Osteoblast (primary cell): Measurements from ENCODE around the gene CYP46A1. TPM values are rescaled to one million over a fixed set of nuclear protein-coding genes. Genes with fewer than 3 reads are reported as not detected.
A peak's percentile ranks its signal among the peaks of the same experiment; 100 is the strongest.

Source experiments
- DNase-seq: peaks from one replicate; pipeline ENCODE4 v3.0.0; 2011; ENCODE audit warnings: low spot score, mixed read lengths; ENCODE audit not compliant: insufficient read length; ENCODE audit errors: missing footprints
- H2AFZ ChIP-seq: 2 replicates; pipeline ENCODE4 v1.6.0; 2011; ENCODE audit warnings: mild to moderate bottlenecking, low read length
- H3K27ac ChIP-seq: 2 replicates; pipeline ENCODE4 v1.5.1; 2011; ENCODE audit warnings: mild to moderate bottlenecking, low read depth, low read length, moderate library complexity
- H3K27me3 ChIP-seq: 2 replicates; pipeline ENCODE4 v1.6.0; 2012; ENCODE audit warnings: mild to moderate bottlenecking, control low read depth, inconsistent platforms, low read length, moderate library complexity; ENCODE audit not compliant: insufficient read depth
- H3K36me3 ChIP-seq: 2 replicates; pipeline ENCODE4 v1.5.1; 2011; ENCODE audit warnings: mild to moderate bottlenecking, low read length, control low read depth, moderate library complexity; ENCODE audit not compliant: insufficient read depth
- H3K4me1 ChIP-seq: 2 replicates; pipeline ENCODE4 v1.5.1; 2011; ENCODE audit warnings: mild to moderate bottlenecking, low read length, control low read depth, moderate library complexity; ENCODE audit not compliant: insufficient read depth
- H3K4me2 ChIP-seq: 2 replicates; pipeline ENCODE4 v1.6.0; 2011; ENCODE audit warnings: mild to moderate bottlenecking, low read length; ENCODE audit not compliant: insufficient read depth
- H3K4me3 ChIP-seq: fragments of 200-600 bp; sonication (generic); 3 replicates; pipeline ENCODE4 v1.5.1; 2012; ENCODE audit warnings: mild to moderate bottlenecking, low read length, inconsistent platforms; ENCODE audit not compliant: insufficient read depth
- H3K79me2 ChIP-seq: 2 replicates; pipeline ENCODE4 v1.6.0; 2012; ENCODE audit warnings: mild to moderate bottlenecking, low read length, control low read depth, inconsistent platforms; ENCODE audit not compliant: insufficient read depth
- H3K9me3 ChIP-seq: 2 replicates; pipeline ENCODE4 v1.5.1; 2011; ENCODE audit warnings: low read depth, low read length, control low read depth
- H4K20me1 ChIP-seq: 2 replicates; pipeline ENCODE4 v1.6.0; 2012; ENCODE audit warnings: mild to moderate bottlenecking, low read length, control low read depth; ENCODE audit not compliant: insufficient read depth
- total RNA-seq: library from RNA; depleted of rRNA; stranded (reverse); fragments of >200 nt; gene quantifications from 2 replicates; pipeline ENCODE4 v1.2.3, GENCODE V29; 2012
- TF ChIP-seq, protein P1 (sequence below): IDR thresholded peaks from 2 replicates; pipeline ENCODE4 v1.5.1; 2011; ENCODE audit warnings: mild to moderate bottlenecking, low read depth, low read length, moderate library complexity; ENCODE audit errors: extremely low read depth

Gene CYP46A1
- total RNA-seq, 1 donor: 0.36 TPM

DNA sequence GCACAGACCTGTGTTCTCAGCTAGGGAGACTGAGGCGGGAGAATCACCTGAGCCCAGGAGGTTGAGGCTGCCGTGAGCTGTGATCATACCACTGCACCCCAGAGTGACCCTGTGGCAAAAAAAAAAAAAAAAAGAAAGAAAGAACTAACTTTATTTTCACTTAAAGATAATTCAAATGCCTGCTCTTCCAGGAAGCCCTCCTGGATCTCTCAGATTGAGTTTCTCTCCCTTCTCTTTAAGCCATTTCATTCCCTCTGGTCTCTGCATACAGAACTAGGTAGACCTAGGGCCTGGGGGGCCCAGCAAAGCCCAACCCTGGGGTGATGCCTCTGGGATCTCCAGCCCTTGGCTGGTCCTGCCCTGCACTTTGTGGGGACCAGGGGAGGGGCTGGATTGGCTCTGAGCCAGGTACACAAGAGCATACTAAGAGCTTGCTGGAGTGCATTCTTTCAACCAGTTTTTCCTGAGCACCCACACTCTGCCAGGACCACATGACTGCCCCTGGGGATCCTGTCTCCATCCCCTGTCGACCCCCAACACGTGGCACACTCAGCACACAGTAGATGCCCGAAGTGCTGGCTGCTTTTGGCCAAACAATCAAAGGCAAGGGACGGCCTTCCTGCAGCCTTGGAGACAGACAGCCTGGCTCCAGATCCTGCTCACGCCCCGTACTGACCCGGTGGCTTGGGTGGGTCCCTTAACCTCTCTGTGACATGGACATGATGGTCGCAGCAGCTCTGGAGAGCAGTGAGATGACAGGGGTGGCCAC lies 52.7 kb downstream of the CYP46A1 start:
- H3K79me2 ChIP-seq: no peaks in the 10 kb centered on the region
- H2AFZ ChIP-seq: peak overlapping the region; percentile 80
- no peaks in the 10 kb centered on the region for H3K36me3 ChIP-seq
- no peaks in the 10 kb centered on the region for H3K27me3 ChIP-seq
- H3K27ac ChIP-seq: no peak overlapping the region
- peaks cover 11% of the 10 kb centered on the region for H3K4me1 ChIP-seq
- H3K4me2 ChIP-seq: peak overlapping the region; percentile 86
- peaks cover 3% of the 10 kb centered on the region for H4K20me1 ChIP-seq
- peak; percentile 90 for DNase-seq
- H3K4me3 ChIP-seq: peak overlapping the region; percentile 76
- TF ChIP-seq, protein P1, sequence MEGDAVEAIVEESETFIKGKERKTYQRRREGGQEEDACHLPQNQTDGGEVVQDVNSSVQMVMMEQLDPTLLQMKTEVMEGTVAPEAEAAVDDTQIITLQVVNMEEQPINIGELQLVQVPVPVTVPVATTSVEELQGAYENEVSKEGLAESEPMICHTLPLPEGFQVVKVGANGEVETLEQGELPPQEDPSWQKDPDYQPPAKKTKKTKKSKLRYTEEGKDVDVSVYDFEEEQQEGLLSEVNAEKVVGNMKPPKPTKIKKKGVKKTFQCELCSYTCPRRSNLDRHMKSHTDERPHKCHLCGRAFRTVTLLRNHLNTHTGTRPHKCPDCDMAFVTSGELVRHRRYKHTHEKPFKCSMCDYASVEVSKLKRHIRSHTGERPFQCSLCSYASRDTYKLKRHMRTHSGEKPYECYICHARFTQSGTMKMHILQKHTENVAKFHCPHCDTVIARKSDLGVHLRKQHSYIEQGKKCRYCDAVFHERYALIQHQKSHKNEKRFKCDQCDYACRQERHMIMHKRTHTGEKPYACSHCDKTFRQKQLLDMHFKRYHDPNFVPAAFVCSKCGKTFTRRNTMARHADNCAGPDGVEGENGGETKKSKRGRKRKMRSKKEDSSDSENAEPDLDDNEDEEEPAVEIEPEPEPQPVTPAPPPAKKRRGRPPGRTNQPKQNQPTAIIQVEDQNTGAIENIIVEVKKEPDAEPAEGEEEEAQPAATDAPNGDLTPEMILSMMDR: no peak
- no peaks in the 10 kb centered on the region for H3K9me3 ChIP-seq

GRCh38 chr14:99737451-99737951 lies 53.4 kb downstream of the CYP46A1 start:
- DNase-seq: peak; percentile 98
- no peak overlapping the region for H3K27ac ChIP-seq
- TF ChIP-seq, protein P1: no peak

GRCh38 chr14:99737956-99738667 lies 54.0 kb downstream of the CYP46A1 start:
- H3K27me3 ChIP-seq: no peaks in the 10 kb centered on the region
- peak overlapping the region; percentile 76 for H3K4me3 ChIP-seq
- H3K4me2 ChIP-seq: peak overlapping the region; percentile 86
- DNase-seq: peak; percentile 91
- H4K20me1 ChIP-seq: peaks cover 3% of the 10 kb centered on the region
- H2AFZ ChIP-seq: peak overlapping the region; percentile 81
- H3K4me1 ChIP-seq: peaks cover 11% of the 10 kb centered on the region
- H3K9me3 ChIP-seq: no peaks in the 10 kb centered on the region
- H3K79me2 ChIP-seq: no peaks in the 10 kb centered on the region
- no peak overlapping the region for H3K27ac ChIP-seq
- TF ChIP-seq, protein P1: no peak
- no peaks in the 10 kb centered on the region for H3K36me3 ChIP-seq

More at GRCh38 chr14:99737451-99737951, 53.4 kb downstream of the CYP46A1 start:
- Histone ChIP-seq H4K20me1 (peaks cover 3% of the 10 kb centered on the region), H3K36me3 (no peaks in the 10 kb centered on the region), H3K4me1 (peaks cover 11% of the 10 kb centered on the region), H3K4me3 (peak overlapping the region; percentile 76), H3K4me2 (peak overlapping the region; percentile 86), H2AFZ (peak overlapping the region; percentile 81), H3K9me3 (no peaks in the 10 kb centered on the region), H3K79me2 (no peaks in the 10 kb centered on the region), H3K27me3 (no peaks in the 10 kb centered on the region)

DNA sequence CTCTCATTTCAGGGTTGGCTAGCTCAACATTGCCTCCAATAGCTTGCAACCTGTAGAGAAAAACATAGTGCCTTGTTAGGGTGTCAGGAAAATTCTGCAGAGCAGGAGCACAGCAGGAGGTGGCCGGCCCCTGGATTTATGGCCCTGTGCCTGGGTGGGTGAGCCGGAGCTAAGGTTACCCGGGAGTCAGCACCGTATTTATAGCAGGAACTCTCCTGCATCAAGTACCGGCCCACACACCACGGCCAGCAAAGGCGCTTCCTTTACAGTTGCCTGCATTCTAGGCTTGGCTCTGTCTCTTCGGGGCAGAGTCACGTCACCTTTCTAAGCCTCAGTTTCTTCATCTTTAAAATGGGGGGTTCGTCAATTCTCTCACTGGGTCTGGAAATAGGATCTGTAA lies 56.3 kb downstream of the CYP46A1 start:
- peak; percentile 84 for DNase-seq
- TF ChIP-seq, protein P1: no peak
- no peaks in the 10 kb centered on the region for H3K9me3 ChIP-seq
- no peak overlapping the region for H3K4me2 ChIP-seq
- no peaks in the 10 kb centered on the region for H3K79me2 ChIP-seq
- no peak overlapping the region for H2AFZ ChIP-seq
- peaks cover 25% of the 10 kb centered on the region for H3K4me1 ChIP-seq
- H3K4me3 ChIP-seq: no peak overlapping the region
- H3K27ac ChIP-seq: no peak overlapping the region
- peaks cover 3% of the 10 kb centered on the region for H4K20me1 ChIP-seq
- no peaks in the 10 kb centered on the region for H3K27me3 ChIP-seq
- H3K36me3 ChIP-seq: no peaks in the 10 kb centered on the region
